HepG2 (cell line): ENCODE measurements around the gene SMG7. TPM values are rescaled to one million over a fixed set of nuclear protein-coding genes. Genes with fewer than 3 reads are reported as not detected.

Experiments
- DBP ChIP-seq: sonication (generic); formaldehyde crosslinking; IDR thresholded peaks from 2 replicates; pipeline ENCODE4 v1.4.0; 2020; ENCODE audit warnings: missing genetic modification reagents; ENCODE audit errors: not compliant biosample characterization
- FOXP1 ChIP-seq, 2 experiments: fragments of 450-650 bp in 1 of 2; IDR thresholded peaks; 2 replicates each; pipeline ENCODE4 v1.6.1; 2017 to 2018; ENCODE audit warnings: antibody characterized with exemption in 1 of 2
- MXD1 ChIP-seq: sonication (generic); formaldehyde crosslinking; IDR thresholded peaks from 2 replicates; pipeline ENCODE4 v1.4.0; 2020; ENCODE audit warnings: mild to moderate bottlenecking, missing genetic modification reagents
- PAXIP1 ChIP-seq: sonication (generic); formaldehyde crosslinking; conservative IDR thresholded peaks from 2 replicates; pipeline ENCODE4 v1.4.0; 2020; ENCODE audit warnings: mild to moderate bottlenecking, missing genetic modification reagents, moderate library complexity
- ZBTB40 ChIP-seq, 2 experiments: fragments of 450-650 bp in 1 of 2; sonication (generic) in 1 of 2; formaldehyde crosslinking in 1 of 2; IDR thresholded peaks; 2 replicates each; pipeline versions ENCODE4 v1.6.1 to v1.8.0; 2016 to 2022; ENCODE audit warnings: antibody characterized with exemption in 1 of 2, mild to moderate bottlenecking in 1 of 2, missing genetic modification reagents in 1 of 2
- ZKSCAN5 ChIP-seq: sonication (generic); formaldehyde crosslinking; IDR thresholded peaks from 2 replicates; pipeline ENCODE4 v1.5.1; 2020; ENCODE audit warnings: mild to moderate bottlenecking, missing genetic modification reagents
- ZNF558 ChIP-seq: sonication (generic); formaldehyde crosslinking; IDR thresholded peaks from 2 replicates; pipeline ENCODE4 v1.9.0; 2022; ENCODE audit warnings: mild to moderate bottlenecking, missing genetic modification reagents, borderline replicate concordance
- polyA plus RNA-seq, 8 experiments: library from polyadenylated mRNA; depleted of rRNA in 3 of 8; stranded (reverse) in 7 of 8; unstranded in 1 of 8; fragments of >200 nt; fragmentation: Illumina TruSeq in 4 of 8; extraction: Trizol in 4 of 8; gene quantifications; 2 replicates each; pipeline versions ENCODE4 v1.2.1 to v1.2.3, GENCODE V29; 2011 to 2016; ENCODE audit warnings: low read depth in 4 of 8, missing spikeins in 1 of 8, mixed read lengths in 1 of 8; ENCODE audit not compliant: insufficient read depth in 1 of 8
- total RNA-seq, 5 experiments: library from RNA; depleted of rRNA; stranded (reverse); fragments of >200 nt; fragmentation: Illumina TruSeq; extraction: Trizol; gene quantifications; 2 replicates each; pipeline ENCODE4 v1.2.3, GENCODE V29; 2016; ENCODE audit warnings: low read depth in 1 of 5
- TF ChIP-seq, protein P1 (sequence below): sonication (generic); formaldehyde crosslinking; IDR thresholded peaks from 2 replicates; pipeline ENCODE4 v1.5.1; 2020; ENCODE audit warnings: mild to moderate bottlenecking, missing genetic modification reagents, moderate library complexity

SMG7 gene
- total and polyA plus RNA-seq, 2 of the 13 experiments (the other 11 are each of a cell fraction or from before 2014, with no cell fraction given): 14.9 to 27.9 TPM

DNA sequence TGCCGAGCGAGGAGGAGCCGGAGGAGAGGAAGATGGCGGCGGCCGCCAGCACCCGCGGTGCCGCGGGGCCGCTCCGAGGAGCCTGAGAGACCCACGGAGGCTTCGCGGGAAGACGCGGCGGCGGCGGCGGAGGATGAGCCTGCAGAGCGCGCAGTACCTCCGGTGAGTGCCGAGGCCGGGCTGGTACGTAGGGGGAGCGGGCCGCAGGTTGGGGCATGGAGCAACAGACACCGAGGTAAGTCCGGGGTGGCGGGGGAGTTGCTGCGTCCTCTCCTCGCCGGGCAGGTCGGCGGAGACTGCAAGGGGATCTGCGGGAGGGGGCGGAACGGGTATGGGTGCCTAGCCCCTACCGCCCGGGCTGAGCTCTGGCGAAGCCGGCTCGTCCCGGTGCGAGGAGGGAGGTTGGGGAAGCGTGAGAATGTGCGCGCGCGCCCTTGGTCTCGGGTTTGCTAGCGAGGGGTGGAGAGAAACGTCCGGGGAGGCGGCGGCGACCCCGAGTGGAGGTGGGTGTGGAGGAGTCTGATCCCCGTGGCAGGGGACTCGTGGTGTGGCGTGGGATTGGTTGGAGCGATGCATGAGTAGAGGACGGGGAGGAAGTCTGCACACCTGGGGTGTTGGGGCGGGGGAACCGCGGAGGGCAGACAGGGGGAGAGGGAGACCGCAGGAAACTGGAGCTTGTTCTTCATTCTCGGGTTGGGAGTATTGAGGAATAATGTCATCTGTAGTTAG lies at the start of gene SMG7 (continued):
- TF ChIP-seq, protein P1, sequence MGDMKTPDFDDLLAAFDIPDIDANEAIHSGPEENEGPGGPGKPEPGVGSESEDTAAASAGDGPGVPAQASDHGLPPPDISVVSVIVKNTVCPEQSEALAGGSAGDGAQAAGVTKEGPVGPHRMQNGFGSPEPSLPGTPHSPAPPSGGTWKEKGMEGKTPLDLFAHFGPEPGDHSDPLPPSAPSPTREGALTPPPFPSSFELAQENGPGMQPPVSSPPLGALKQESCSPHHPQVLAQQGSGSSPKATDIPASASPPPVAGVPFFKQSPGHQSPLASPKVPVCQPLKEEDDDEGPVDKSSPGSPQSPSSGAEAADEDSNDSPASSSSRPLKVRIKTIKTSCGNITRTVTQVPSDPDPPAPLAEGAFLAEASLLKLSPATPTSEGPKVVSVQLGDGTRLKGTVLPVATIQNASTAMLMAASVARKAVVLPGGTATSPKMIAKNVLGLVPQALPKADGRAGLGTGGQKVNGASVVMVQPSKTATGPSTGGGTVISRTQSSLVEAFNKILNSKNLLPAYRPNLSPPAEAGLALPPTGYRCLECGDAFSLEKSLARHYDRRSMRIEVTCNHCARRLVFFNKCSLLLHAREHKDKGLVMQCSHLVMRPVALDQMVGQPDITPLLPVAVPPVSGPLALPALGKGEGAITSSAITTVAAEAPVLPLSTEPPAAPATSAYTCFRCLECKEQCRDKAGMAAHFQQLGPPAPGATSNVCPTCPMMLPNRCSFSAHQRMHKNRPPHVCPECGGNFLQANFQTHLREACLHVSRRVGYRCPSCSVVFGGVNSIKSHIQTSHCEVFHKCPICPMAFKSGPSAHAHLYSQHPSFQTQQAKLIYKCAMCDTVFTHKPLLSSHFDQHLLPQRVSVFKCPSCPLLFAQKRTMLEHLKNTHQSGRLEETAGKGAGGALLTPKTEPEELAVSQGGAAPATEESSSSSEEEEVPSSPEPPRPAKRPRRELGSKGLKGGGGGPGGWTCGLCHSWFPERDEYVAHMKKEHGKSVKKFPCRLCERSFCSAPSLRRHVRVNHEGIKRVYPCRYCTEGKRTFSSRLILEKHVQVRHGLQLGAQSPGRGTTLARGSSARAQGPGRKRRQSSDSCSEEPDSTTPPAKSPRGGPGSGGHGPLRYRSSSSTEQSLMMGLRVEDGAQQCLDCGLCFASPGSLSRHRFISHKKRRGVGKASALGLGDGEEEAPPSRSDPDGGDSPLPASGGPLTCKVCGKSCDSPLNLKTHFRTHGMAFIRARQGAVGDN (CRISPR knock-in tag): peak; percentile 56
- TF ChIP-seq DBP (CRISPR knock-in tag) (no peak), ZNF558 (CRISPR knock-in tag) (peak; percentile 73; the same call in 1 of the 2 replicates), MXD1 (CRISPR knock-in tag) (no peak; the same call in 1 of the 2 replicates), PAXIP1 (CRISPR knock-in tag) (no peak), ZBTB40 (IDR thresholded peaks at IDR 0.05) (no peak), ZBTB40 (CRISPR knock-in tag; IDR thresholded peaks at IDR 0.05) (peak; percentile 56; the same call in 1 of the 2 replicates), ZKSCAN5 (no peak), FOXP1 (IDR thresholded peaks at IDR 0.05) (no peak), FOXP1 (CRISPR knock-in tag; IDR thresholded peaks at IDR 0.05) (no peak)
